Stimulated activated memory B cell treated with anti-CD40 and anti-IgM and Interleukin-4, amounts not matched to agents 10 μg/mL and 1 μg/mL and 100 μg/mL, for 72 hours (primary cell): ENCODE data around the gene C4orf50.
"Not testable (repeated sequence)": the region's sequence is repeated elsewhere in the genome, so short reads cannot be mapped to it uniquely, and the experiment has no call there.

Experiments used
- ATAC-seq: fragments of 150-1000 bp; cut with Tn5 transposase; 2 replicates; pipeline ENCODE4 v1.10.0; 2021
- H3K27ac Mint-ChIP-seq: one replicate; pipeline ENCODE4 v1.8.0; 2022; ENCODE audit warnings: mild to moderate bottlenecking, mixed read lengths
- H3K27me3 Mint-ChIP-seq: one replicate; pipeline ENCODE4 v1.8.0; 2022; ENCODE audit warnings: mixed read lengths
- H3K36me3 Mint-ChIP-seq: one replicate; pipeline ENCODE4 v1.8.0; 2022; ENCODE audit warnings: mixed read lengths
- H3K4me1 Mint-ChIP-seq: one replicate; pipeline ENCODE4 v1.8.0; 2022; ENCODE audit warnings: mixed read lengths
- H3K4me3 Mint-ChIP-seq: one replicate; pipeline ENCODE4 v1.8.0; 2022; ENCODE audit warnings: mild to moderate bottlenecking, moderate library complexity, mixed read lengths
- H3K9me3 Mint-ChIP-seq: one replicate; pipeline ENCODE4 v1.8.0; 2022; ENCODE audit warnings: mixed read lengths

Gene C4orf50

GRCh38 chr4:6011271-6011671 is 7.0 kb downstream of the C4orf50 start:
- no peaks in the 10 kb centered on the region for H3K36me3 Mint-ChIP-seq
- no peak overlapping the region for H3K27ac Mint-ChIP-seq
- ATAC-seq, result no peak
- peaks cover 2% of the 10 kb centered on the region for H3K9me3 Mint-ChIP-seq
- no peak overlapping the region for H3K4me3 Mint-ChIP-seq
- H3K4me1 Mint-ChIP-seq, result peaks cover 6% of the 10 kb centered on the region
- peaks cover 41% of the 10 kb centered on the region for H3K27me3 Mint-ChIP-seq

GRCh38 chr4:6010789-6011188 is 7.4 kb downstream of the C4orf50 start:
- H3K4me1 Mint-ChIP-seq, result peaks cover 6% of the 10 kb centered on the region
- no peak for ATAC-seq
- H3K4me3 Mint-ChIP-seq, result no peak overlapping the region
- H3K9me3 Mint-ChIP-seq, result peaks cover 2% of the 10 kb centered on the region
- H3K27me3 Mint-ChIP-seq, result peaks cover 41% of the 10 kb centered on the region
- H3K27ac Mint-ChIP-seq, result no peak overlapping the region
- no peaks in the 10 kb centered on the region for H3K36me3 Mint-ChIP-seq

DNA sequence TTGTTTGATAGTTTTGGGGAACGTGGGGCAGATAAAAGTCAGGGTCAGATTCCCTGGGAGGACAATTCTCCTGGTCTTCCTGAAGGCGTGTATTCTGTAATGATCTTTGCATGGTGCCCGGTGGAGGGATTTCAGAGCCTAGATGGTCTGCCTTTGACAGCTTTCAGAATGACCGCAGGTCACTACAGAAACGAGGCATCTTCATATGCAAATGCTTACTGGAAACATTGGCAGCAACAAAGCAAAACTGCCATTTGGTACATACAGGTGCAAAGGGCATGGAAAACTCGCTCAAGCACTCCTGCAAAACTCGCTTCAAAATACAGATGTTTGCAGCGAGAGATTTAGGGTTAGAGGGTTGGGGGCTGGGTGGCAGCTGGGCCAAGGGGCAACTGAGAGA is 8.8 kb downstream of the C4orf50 start:
- peaks cover 2% of the 10 kb centered on the region for H3K9me3 Mint-ChIP-seq
- H3K4me3 Mint-ChIP-seq, result no peak overlapping the region
- H3K27ac Mint-ChIP-seq, result no peak overlapping the region
- peaks cover 41% of the 10 kb centered on the region for H3K27me3 Mint-ChIP-seq
- H3K4me1 Mint-ChIP-seq, result peaks cover 6% of the 10 kb centered on the region
- H3K36me3 Mint-ChIP-seq, result no peaks in the 10 kb centered on the region
- no peak for ATAC-seq

DNA sequence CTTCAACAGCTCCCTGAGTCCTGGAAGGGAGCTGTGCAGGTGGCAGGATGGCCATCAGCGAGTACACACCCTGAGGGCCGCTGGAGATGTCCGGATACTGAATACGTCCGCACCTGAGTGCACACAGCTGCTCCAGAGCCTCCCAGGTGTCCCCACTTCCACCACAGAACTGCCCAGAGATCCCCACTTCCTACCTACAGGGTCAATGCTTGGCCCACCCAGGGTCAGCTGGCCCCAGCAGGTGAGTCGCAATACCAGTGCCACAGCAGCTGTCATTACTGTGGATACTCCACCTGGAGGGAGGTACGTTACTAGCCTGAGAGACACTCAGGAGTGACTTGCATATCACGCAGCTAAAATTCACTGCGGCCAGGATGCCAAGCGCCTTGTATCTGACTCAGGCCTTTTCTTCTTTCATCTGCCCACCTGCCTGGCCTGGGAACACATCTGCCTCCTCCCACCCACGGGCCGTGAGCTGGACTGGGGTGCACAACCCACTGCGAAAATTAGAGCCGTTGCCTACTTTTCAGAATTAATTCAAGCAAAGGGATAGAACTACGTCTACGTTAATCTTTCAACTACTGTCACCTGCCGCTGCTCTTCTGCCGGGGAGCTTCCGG is 9.4 kb downstream of the C4orf50 start:
- no peak for ATAC-seq
- H3K36me3 Mint-ChIP-seq, result no peaks in the 10 kb centered on the region
- peaks cover 6% of the 10 kb centered on the region for H3K4me1 Mint-ChIP-seq
- H3K9me3 Mint-ChIP-seq, result peaks cover 2% of the 10 kb centered on the region
- peaks cover 41% of the 10 kb centered on the region for H3K27me3 Mint-ChIP-seq
- no peak overlapping the region for H3K27ac Mint-ChIP-seq
- H3K4me3 Mint-ChIP-seq, result no peak overlapping the region

GRCh38 chr4:6008092-6008551 is 10.1 kb downstream of the C4orf50 start:
- Mint-ChIP-seq H3K27ac (no peak overlapping the region), H3K27me3 (peaks cover 41% of the 10 kb centered on the region), H3K4me1 (peaks cover 6% of the 10 kb centered on the region), H3K9me3 (peaks cover 2% of the 10 kb centered on the region), H3K4me3 (no peak overlapping the region), H3K36me3 (no peaks in the 10 kb centered on the region)
- no peak for ATAC-seq

DNA sequence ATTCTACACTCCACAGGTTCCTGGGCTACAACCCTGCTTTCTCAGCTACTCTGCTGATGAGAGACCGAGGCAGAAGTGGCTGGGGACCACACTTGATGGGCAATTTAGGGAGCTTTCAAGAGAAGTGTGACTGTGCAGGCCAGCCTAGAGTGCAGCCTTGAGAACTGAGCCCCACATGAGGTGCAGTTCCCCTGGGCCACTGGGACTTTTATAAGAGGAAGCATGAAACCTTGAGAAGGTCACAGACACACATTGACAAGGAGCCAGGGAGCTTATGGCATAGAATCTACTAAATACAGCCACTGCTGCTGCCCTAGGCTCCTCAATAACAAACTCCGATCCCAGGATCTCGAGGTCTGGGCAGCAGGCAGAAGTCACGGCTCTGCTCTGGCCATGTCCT is 13.1 kb downstream of the C4orf50 start:
- peaks cover 25% of the 10 kb centered on the region for H3K27me3 Mint-ChIP-seq
- no peak for ATAC-seq
- H3K9me3 Mint-ChIP-seq, result peaks cover 2% of the 10 kb centered on the region
- H3K36me3 Mint-ChIP-seq, result no peaks in the 10 kb centered on the region
- H3K4me1 Mint-ChIP-seq, result no peaks in the 10 kb centered on the region
- no peak overlapping the region for H3K27ac Mint-ChIP-seq
- H3K4me3 Mint-ChIP-seq, result no peak overlapping the region

DNA sequence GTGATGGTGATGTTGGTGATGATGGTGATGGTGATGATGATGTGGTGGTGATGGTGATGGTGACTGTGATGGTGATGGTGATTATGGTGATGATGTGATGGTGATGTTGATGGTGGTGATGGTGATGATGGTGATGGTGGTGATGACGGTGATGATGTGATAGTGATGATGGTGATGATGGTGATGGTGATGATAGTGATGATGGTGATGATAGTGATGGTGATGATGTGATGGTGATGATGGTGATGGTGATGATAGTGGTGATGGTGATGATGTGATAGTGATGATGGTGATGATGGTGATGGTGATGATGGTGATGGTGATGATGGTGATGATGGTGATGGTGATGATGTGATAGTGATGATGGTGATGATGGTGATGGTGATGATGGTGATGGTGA is 14.7 kb downstream of the C4orf50 start:
- not testable (repeated sequence) for ATAC-seq, H3K27ac Mint-ChIP-seq, H3K9me3 Mint-ChIP-seq, H3K4me3 Mint-ChIP-seq, H3K36me3 Mint-ChIP-seq, H3K4me1 Mint-ChIP-seq
- peaks cover 16% of the 10 kb centered on the region for H3K27me3 Mint-ChIP-seq

GRCh38 chr4:6002926-6003325 is 15.3 kb downstream of the C4orf50 start:
- Mint-ChIP-seq H3K27ac (no peak overlapping the region), H3K4me1 (no peaks in the 10 kb centered on the region), H3K27me3 (peaks cover 20% of the 10 kb centered on the region), H3K36me3 (no peaks in the 10 kb centered on the region), H3K9me3 (peaks cover 2% of the 10 kb centered on the region), H3K4me3 (no peak overlapping the region)
- no peak for ATAC-seq

GRCh38 chr4:6002492-6002833 is 15.8 kb downstream of the C4orf50 start:
- Mint-ChIP-seq H3K4me3 (no peak overlapping the region), H3K4me1 (no peaks in the 10 kb centered on the region)

DNA sequence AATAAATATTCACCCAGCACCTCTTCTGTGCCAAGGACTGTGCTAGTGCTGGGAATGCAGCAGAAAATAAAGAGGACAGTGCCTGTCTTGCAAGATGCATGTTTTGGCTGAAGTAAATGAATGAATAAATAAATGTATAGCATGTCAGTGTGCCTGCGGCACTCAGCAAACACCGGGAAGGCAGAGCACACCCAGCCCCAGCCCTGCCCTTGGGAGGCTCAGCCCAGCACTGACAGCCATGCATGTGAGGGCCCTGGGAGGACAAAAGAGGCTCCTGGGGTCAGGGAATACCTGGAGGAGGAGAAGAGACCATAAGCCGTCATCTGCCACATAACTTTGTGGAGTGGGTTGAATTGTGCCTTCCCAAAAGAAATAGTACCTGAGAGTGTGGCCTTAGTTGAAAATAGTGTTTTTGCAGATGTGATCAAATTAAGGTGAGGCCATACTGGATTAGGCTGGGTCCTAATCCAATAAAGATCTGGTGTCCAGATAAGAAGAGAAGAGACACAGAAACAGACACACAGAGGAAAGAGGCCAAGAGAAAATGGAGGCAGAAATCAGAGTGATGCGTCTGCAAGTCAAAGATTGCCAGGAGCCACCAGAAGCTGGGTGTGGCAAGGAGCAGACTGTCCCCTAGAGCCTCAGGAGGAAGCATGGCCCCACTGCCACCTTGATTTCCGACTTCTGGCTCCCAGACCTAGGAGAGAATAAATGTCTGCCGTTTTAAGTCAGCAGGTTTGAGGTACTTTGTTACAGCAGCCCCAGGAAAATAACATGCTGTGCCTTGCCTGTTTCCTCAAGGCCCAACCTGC is 16.3 kb downstream of the C4orf50 start:
- ATAC-seq, result no peak
- Mint-ChIP-seq H3K9me3 (no peaks in the 10 kb centered on the region), H3K27ac (no peak overlapping the region), H3K36me3 (no peaks in the 10 kb centered on the region), H3K4me3 (no peak overlapping the region), H3K4me1 (no peaks in the 10 kb centered on the region), H3K27me3 (peaks cover 14% of the 10 kb centered on the region)

More at GRCh38 chr4:6002492-6002833, 15.8 kb downstream of the C4orf50 start:
- peaks cover 16% of the 10 kb centered on the region for H3K27me3 Mint-ChIP-seq
- no peak for ATAC-seq
- H3K9me3 Mint-ChIP-seq, result peaks cover under 1% of the 10 kb centered on the region
- no peaks in the 10 kb centered on the region for H3K36me3 Mint-ChIP-seq
- no peak overlapping the region for H3K27ac Mint-ChIP-seq

- Mint-ChIP-seq H3K4me1 (no peaks in the 10 kb centered on the region), H3K27ac (no peak overlapping the region), H3K27me3 (peaks cover 29% of the 10 kb centered on the region), H3K4me3 (no peak overlapping the region), H3K36me3 (no peaks in the 10 kb centered on the region), H3K9me3 (no peaks in the 10 kb centered on the region)
- ATAC-seq, result no peak
Measured at GRCh38 chr4:5999830-6000365, 18.3 kb downstream of the C4orf50 start.

GRCh38 chr4:5999356-5999755 is 18.9 kb downstream of the C4orf50 start:
- no peak overlapping the region for H3K27ac Mint-ChIP-seq
- no peaks in the 10 kb centered on the region for H3K36me3 Mint-ChIP-seq
- H3K9me3 Mint-ChIP-seq, result no peaks in the 10 kb centered on the region
- H3K27me3 Mint-ChIP-seq, result peaks cover 29% of the 10 kb centered on the region
- no peak for ATAC-seq
- H3K4me1 Mint-ChIP-seq, result no peaks in the 10 kb centered on the region
- H3K4me3 Mint-ChIP-seq, result no peak overlapping the region

- Mint-ChIP-seq H3K27me3 (peaks cover 29% of the 10 kb centered on the region), H3K9me3 (no peaks in the 10 kb centered on the region), H3K4me1 (no peaks in the 10 kb centered on the region), H3K4me3 (no peak overlapping the region), H3K36me3 (no peaks in the 10 kb centered on the region), H3K27ac (no peak overlapping the region)
- ATAC-seq, result no peak
Measured at GRCh38 chr4:5998333-5998936, 19.8 kb downstream of the C4orf50 start.

DNA sequence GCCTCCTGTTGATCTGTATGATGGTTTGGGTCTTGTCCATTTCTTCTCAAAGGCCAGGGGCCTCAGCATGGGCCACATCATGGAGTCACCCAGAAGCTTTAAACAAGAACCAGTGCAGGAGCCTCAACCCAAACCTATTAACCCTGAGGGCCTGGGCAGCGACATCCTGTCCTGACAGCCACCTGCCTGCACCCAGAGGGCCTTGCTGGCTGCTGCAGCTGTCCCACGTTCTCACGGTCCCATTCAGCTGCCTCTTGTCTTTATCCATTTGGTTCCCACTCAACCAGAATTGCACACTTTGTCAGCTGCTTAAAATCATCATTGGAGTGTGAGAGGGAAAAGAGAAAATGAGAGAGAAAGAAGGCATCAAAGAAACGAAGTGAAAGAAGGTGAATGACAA is 21.6 kb downstream of the C4orf50 start:
- Mint-ChIP-seq H3K27ac (no peak overlapping the region), H3K9me3 (no peaks in the 10 kb centered on the region), H3K27me3 (peaks cover 38% of the 10 kb centered on the region), H3K36me3 (no peaks in the 10 kb centered on the region), H3K4me1 (no peaks in the 10 kb centered on the region), H3K4me3 (no peak overlapping the region)
- no peak for ATAC-seq

- H3K4me1 Mint-ChIP-seq, result no peaks in the 10 kb centered on the region
- H3K36me3 Mint-ChIP-seq, result no peaks in the 10 kb centered on the region
- H3K27ac Mint-ChIP-seq, result no peak overlapping the region
- peaks cover 44% of the 10 kb centered on the region for H3K27me3 Mint-ChIP-seq
- H3K9me3 Mint-ChIP-seq, result peaks cover under 1% of the 10 kb centered on the region
- no peak for ATAC-seq
- H3K4me3 Mint-ChIP-seq, result no peak overlapping the region
Measured at GRCh38 chr4:5995901-5996623, 22.2 kb downstream of the C4orf50 start.
